ENCODE results near the gene CXXC5.

The CXXC5 gene

GRCh38 chr5:139690803-139691629, 42.9 kb downstream of the CXXC5 start:
- DNase-seq (ENCODE audit: insufficient read length, low spot score) (no peak), FAIRE-seq (no peak)

DNA sequence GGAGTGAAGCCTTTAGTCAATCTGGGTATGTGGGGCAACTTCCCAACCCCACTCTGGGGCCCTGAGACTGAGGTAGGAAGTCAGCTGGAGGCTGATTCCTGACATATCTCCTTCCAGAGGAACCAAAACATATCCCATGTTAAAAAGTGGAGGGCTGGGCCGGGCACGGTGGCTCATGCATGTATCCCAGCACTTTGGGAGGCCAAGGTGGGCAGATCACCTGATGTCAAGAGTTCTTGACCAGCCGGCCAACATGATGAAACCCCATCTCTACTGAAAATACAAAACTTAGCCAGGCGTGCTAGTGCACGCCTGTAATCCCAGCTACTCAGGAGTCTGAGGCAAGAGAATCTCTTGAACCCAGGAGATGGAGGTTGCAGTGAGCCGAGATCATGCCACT, 44.0 kb downstream of the CXXC5 start:
- DNase-seq (ENCODE audit: insufficient read length, low spot score) = no peak
- no peak for FAIRE-seq

- DNase-seq (ENCODE audit: insufficient read length, low spot score) = no peak
- FAIRE-seq = no peak
Measured at GRCh38 chr5:139692679-139693308, 44.6 kb downstream of the CXXC5 start.

DNA sequence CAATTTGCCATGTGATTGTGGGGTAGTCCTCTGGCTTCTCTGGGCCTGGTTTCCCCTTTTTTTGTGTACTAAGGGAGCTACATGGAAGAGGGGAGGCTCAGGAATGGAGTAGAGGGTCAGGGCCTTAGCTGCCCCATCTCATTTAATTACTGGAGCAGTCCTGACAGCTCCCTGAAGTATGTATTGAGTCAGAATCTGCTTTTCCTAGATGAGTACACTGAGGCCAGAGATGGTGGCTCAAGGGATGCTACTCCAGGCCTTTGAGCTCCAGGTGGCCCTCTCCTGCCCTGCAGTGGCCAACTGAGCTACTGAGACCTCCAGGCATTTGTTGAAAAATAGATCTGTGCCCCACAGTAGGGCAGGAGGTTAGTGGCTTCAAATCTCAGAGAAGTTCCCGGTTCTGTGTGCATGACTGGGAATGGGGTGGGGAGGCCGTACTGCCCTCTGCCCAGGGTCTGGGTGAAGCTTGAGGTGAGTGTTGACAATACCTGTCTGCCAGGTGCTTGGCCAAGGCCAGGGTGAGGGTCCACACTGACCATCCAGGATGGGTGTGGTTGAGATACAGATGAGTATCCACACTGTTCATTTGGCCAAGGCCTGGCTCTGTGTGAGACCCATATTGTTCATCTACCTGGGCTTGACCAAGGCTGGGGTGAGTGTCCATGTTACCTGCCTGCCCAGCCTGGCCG, 45.7 kb downstream of the CXXC5 start:
- DNase-seq (ENCODE audit: insufficient read length, low spot score) (no peak), FAIRE-seq (no peak)

DNA sequence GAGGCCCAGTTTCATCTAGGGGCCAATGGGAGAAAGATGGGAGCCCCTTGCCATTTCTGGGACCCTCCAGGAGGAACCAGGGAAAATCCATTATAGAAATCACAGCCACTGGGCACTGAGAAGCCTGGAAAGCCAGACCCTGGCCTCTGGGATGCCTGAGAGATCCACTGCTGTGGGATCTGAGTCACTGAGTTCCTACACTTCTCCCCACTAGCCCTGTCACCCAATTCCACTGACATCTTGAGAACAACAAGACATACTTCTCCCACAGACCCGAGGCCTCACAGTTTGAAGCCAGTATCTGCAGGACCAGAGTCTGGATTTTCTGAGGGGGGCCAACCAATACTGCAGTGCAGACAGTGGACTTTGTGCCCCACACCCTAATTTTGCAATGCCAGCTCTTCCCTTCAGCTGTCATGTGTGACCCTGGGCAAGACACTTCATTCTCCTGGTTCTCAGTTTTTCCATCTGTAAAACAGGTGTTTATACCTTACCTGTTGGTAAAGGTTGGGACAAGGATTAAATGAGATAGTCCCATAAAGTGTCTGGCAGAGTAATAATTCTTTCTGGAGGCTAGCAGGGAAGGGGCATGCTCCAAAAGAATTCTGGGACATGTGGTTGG, 46.5 kb downstream of the CXXC5 start:
- no peak for DNase-seq (ENCODE audit: insufficient read length, low spot score)
- FAIRE-seq = no peak

GRCh38 chr5:139695178-139695573, 47.0 kb downstream of the CXXC5 start:
- no peak for DNase-seq (ENCODE audit: insufficient read length, low spot score)
- FAIRE-seq = no peak

DNA sequence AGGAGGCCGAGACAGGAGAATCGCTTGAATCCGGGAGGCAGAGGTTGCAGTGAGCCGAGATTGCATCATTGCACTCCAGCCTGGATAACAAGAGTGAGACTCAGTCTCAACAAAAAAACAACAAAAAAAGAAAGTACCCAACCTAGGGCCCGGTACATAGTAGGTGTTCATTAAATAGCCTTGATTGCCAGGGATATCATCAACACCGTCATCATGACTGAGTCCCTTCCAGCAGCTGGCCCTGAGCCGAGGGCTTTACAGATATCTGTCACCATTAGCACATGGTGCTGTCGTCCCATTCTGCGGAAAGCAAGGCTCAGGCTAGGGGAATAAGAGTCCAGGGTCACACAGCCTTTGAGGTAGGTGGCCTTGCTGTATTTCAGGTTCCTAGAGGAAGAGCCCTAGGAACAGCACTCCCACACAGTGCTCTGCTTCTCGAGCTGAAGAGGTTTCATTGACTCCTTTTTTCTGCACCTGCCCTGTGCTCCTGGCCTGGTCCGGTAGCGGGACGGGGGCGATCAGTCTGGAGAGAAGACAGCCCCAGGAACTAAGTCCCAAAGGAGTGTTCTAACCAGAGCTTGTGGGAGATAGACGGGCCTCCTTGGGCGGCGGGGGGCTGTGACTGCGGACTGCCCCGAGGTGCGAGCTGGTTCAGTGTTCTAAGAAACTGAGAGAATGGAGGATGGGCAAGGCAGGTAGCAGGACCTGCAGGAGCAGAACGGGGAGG, 48.2 kb downstream of the CXXC5 start:
- DNase-seq (ENCODE audit: insufficient read length, low spot score) (no peak), FAIRE-seq (no peak)

- DNase-seq (ENCODE audit: insufficient read length, low spot score) (peak; percentile 83), FAIRE-seq (peak; percentile 86)
Measured at GRCh38 chr5:139696894-139697658, 48.9 kb downstream of the CXXC5 start.

GRCh38 chr5:139698490-139699146, 50.5 kb downstream of the CXXC5 start:
- FAIRE-seq = no peak
- DNase-seq (ENCODE audit: insufficient read length, low spot score) = no peak

GRCh38 chr5:139699351-139699750, 51.2 kb downstream of the CXXC5 start:
- FAIRE-seq (no peak), DNase-seq (ENCODE audit: insufficient read length, low spot score) (no peak)

- DNase-seq (ENCODE audit: insufficient read length, low spot score) = no peak
- no peak for FAIRE-seq
Measured at GRCh38 chr5:139700711-139701055, 52.5 kb downstream of the CXXC5 start.

- DNase-seq (ENCODE audit: insufficient read length, low spot score) (no peak), FAIRE-seq (no peak)
Measured at GRCh38 chr5:139701056-139701741, 53.0 kb downstream of the CXXC5 start.

DNA sequence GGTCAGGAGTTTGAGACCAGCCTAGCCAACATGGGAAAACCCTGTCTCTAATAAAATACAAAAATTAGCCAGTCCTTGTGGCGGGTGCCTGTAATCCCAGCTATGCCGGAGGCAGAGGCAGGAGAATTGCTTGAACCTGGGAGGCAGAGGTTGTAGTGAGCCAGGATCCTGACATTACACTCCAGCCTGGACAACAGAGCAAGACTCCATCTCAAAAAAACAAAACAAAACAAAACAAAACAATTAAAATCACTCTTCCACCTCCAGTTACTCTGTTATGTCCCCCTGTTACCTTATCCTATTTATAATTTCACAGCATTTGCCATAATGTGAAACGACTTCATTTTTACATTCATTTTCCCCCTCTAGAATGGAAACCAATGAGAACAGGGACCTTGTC, 54.4 kb downstream of the CXXC5 start:
- FAIRE-seq = no peak
- DNase-seq (ENCODE audit: insufficient read length, low spot score) = no peak

DNA sequence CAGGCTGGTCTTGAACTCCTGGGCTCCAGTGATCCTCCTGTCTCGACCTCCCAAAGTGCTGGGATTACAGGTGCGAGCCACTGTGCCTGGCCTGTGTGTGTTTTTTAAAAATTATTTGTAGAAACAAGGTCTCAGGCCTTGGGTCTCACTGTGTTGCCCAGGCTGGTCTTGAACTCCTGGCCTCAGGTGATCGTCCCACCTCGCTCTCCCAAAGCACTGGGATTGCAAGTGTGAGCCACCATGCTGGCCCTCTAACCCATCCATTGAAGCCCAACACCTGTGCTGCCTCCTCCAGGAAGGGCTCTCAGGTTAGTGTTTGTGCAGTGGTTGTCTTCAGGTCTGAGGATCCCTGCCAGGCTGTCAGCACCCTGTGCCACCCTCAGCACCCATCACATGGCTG, 56.6 kb downstream of the CXXC5 start:
- FAIRE-seq (no peak), DNase-seq (ENCODE audit: insufficient read length, low spot score) (no peak)

DNA sequence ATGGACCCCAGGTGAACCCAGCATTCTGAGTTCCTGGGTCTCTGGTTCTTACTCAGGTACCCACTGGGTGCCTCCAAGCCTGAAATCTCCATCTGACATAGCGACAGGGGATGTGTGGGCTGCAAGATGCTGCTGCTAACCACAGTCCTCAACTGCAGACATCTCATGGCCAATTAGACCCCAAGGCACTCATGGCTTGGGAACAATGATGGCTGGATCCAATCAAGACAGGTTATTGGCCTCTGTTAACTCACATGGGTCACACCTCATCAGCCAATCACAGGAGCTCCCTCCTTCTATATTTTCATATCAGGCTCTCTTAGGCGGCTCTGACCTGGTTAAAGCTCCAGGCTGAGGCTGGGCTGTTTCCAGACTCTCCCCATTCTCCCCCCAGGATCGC, 57.0 kb downstream of the CXXC5 start:
- FAIRE-seq (no peak), DNase-seq (ENCODE audit: insufficient read length, low spot score) (no peak)

DNA sequence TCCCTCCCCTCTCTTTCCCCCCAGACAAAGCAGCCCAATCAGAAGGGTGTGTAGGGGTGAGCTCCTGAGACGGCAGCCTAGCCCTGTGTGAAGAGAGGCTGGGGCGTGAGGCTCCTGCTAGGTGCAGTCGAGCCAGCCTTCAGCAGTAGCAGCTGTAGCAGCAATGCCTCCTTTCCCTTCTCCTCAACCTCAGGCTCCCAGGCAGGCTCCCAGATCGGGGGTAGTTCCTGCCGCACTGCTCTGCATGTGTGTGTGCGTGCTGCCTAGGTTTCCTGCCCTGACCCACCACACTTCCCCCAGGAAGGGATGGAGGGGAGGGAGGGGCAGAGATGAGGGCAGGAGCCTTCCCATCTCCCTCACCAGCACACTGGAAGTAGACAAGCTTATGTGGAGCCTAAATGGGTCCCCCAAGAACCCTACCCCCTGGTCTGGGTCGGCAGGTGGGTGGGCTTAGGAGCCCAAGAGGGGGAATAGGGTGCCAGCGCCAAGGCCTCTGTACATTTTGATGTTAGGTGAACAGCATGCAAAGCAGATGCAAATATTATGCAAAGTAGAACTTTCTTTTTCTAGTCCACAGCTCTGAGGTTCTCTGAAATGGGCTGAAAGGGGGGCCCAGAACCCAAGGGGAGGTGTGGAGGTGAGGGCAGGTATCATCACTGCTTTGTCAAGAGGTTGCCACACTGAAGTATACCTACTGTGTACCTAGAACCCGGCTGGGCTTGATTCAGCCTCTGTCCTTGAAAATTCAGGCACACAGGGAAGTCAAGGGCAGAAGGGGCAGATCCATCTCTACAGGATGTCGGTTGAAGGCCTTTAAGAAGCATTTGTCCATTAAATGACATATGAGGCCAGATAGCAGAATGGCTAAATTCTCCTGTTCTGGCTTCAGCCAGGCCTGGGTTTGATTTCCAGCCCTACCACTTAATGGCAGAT, 57.8 kb downstream of the CXXC5 start:
- DNase-seq (ENCODE audit: insufficient read length, low spot score) = no peak
- no peak for FAIRE-seq

DNA sequence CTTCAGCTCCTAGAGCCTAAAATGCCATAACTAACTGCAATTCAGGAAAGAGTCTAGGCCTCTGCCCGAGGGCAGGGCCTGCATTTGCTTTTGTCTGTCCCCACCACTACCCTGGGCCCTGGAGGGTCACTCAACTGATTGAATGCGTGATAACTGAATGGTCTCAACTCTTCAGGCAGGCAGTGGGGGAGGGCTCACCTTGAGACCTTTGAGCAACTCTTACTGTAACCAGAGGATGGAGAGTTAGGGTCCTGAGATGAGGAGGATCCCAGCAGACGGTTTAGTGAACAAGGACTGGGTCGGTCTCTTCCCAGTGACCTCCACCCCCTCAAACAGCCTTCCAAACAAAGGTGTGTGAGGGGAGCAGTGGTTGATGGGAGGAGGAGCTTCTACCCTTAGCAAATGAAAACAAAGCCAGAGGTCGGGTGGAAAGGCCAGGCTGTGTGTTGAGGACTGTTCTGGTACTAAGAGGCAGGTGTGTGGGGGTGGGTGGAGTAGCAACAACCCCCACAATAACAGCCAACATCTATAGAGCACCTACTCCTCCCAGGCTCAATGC, 59.4 kb downstream of the CXXC5 start:
- DNase-seq (ENCODE audit: insufficient read length, low spot score) = no peak
- no peak for FAIRE-seq

- FAIRE-seq = no peak
- DNase-seq (ENCODE audit: insufficient read length, low spot score) = no peak
Measured at GRCh38 chr5:139708434-139708861, 60.3 kb downstream of the CXXC5 start.

All from HTR-8/SVneo (cell line).